Ectodermal cell (in vitro differentiated cells): ENCODE results near the gene PRKAR2B.
"Not testable (repeated sequence)": the region's sequence is repeated elsewhere in the genome, so short reads cannot be mapped to it uniquely, and the experiment has no call there.

Source experiments
- H3K27ac ChIP-seq: 2 replicates; pipeline ENCODE4 v1.7.0; 2013; ENCODE audit warnings: mild to moderate bottlenecking, low read depth, low read length; ENCODE audit not compliant: insufficient read depth, poor library complexity, severe bottlenecking
- H3K27me3 ChIP-seq: 2 replicates; pipeline ENCODE4 v1.7.0; 2013; ENCODE audit warnings: mild to moderate bottlenecking, low read length; ENCODE audit not compliant: insufficient read depth, control insufficient read depth, poor library complexity, severe bottlenecking
- H3K36me3 ChIP-seq: one replicate; pipeline ENCODE4 v1.7.0; 2013; ENCODE audit warnings: low read length; ENCODE audit not compliant: control insufficient read depth, insufficient read depth
- H3K4me1 ChIP-seq: one replicate; pipeline ENCODE4 v1.7.0; 2013; ENCODE audit warnings: low read length; ENCODE audit not compliant: control insufficient read depth, insufficient read depth
- H3K4me3 ChIP-seq: 2 replicates; pipeline ENCODE4 v1.7.0; 2013; ENCODE audit warnings: low read depth, low read length, control low read depth; ENCODE audit not compliant: insufficient read depth
- H3K9me3 ChIP-seq: 2 replicates; pipeline ENCODE4 v1.7.0; 2013; ENCODE audit warnings: mild to moderate bottlenecking, low read length, moderate library complexity; ENCODE audit not compliant: control insufficient read depth
- WGBS, 2 experiments: methylation state at CpG; one replicate each; pipeline ENCODE4 v1.1.7; 2013; ENCODE audit warnings: missing lambda C conversion rate in 2 of 2; 5-methylcytosine and 5-hydroxymethylcytosine counted together

Gene PRKAR2B

GRCh38 chr7:107077699-107078516, 33.4 kb downstream of the PRKAR2B start:
- Histone ChIP-seq H3K36me3 (no peaks in the 10 kb centered on the region), H3K9me3 (no peaks in the 10 kb centered on the region), H3K27ac (no peak overlapping the region), H3K4me1 (no peaks in the 10 kb centered on the region), H3K27me3 (no peaks in the 10 kb centered on the region), H3K4me3 (no peak overlapping the region)
- 93 to 94% methylated on average over 9 to 10 of the region's 10 CpGs for WGBS, 2 experiments

GRCh38 chr7:107078517-107078966, 34.0 kb downstream of the PRKAR2B start:
- 88 to 91% methylated on average over 2 of the region's 2 CpGs for WGBS, 2 experiments
- no peaks in the 10 kb centered on the region for H3K36me3 ChIP-seq
- H3K9me3 ChIP-seq, result no peaks in the 10 kb centered on the region
- H3K4me1 ChIP-seq, result no peaks in the 10 kb centered on the region
- peak overlapping the region; percentile 50 for H3K27ac ChIP-seq
- H3K4me3 ChIP-seq, result no peak overlapping the region
- H3K27me3 ChIP-seq, result no peaks in the 10 kb centered on the region

GRCh38 chr7:107079212-107079940, 34.9 kb downstream of the PRKAR2B start:
- Histone ChIP-seq H3K9me3 (no peaks in the 10 kb centered on the region), H3K36me3 (no peaks in the 10 kb centered on the region), H3K27ac (no peak overlapping the region), H3K4me1 (no peaks in the 10 kb centered on the region), H3K4me3 (no peak overlapping the region), H3K27me3 (no peaks in the 10 kb centered on the region)
- WGBS, 2 experiments, result 92 to 97% methylated on average over 11 of the region's 11 CpGs

GRCh38 chr7:107080099-107080505, 35.6 kb downstream of the PRKAR2B start:
- Histone ChIP-seq H3K4me3 (no peak overlapping the region), H3K4me1 (no peaks in the 10 kb centered on the region), H3K9me3 (no peaks in the 10 kb centered on the region), H3K27me3 (no peaks in the 10 kb centered on the region), H3K36me3 (no peaks in the 10 kb centered on the region), H3K27ac (no peak overlapping the region)
- 94 to 96% methylated on average over 4 of the region's 4 CpGs for WGBS, 2 experiments

GRCh38 chr7:107080533-107080932, 36.0 kb downstream of the PRKAR2B start:
- Histone ChIP-seq H3K9me3 (no peaks in the 10 kb centered on the region), H3K36me3 (no peaks in the 10 kb centered on the region), H3K4me3 (no peak overlapping the region), H3K27me3 (no peaks in the 10 kb centered on the region), H3K4me1 (no peaks in the 10 kb centered on the region), H3K27ac (no peak overlapping the region)
- 98 to 100% methylated on average over 2 of the region's 2 CpGs for WGBS, 2 experiments

- no peaks in the 10 kb centered on the region for H3K9me3 ChIP-seq
- H3K4me1 ChIP-seq, result no peaks in the 10 kb centered on the region
- H3K27ac ChIP-seq, result no peak overlapping the region
- no peaks in the 10 kb centered on the region for H3K36me3 ChIP-seq
- H3K4me3 ChIP-seq, result no peak overlapping the region
- no peaks in the 10 kb centered on the region for H3K27me3 ChIP-seq
Observed at GRCh38 chr7:107085180-107085579, 40.7 kb downstream of the PRKAR2B start.

- no peaks in the 10 kb centered on the region for H3K27me3 ChIP-seq
- no peaks in the 10 kb centered on the region for H3K9me3 ChIP-seq
- no peak overlapping the region for H3K27ac ChIP-seq
- no peaks in the 10 kb centered on the region for H3K36me3 ChIP-seq
- no peak overlapping the region for H3K4me3 ChIP-seq
- H3K4me1 ChIP-seq, result no peaks in the 10 kb centered on the region
Observed at GRCh38 chr7:107089627-107090026, 45.1 kb downstream of the PRKAR2B start.

GRCh38 chr7:107090457-107090856, 46.0 kb downstream of the PRKAR2B start:
- H3K9me3 ChIP-seq, result no peaks in the 10 kb centered on the region
- no peaks in the 10 kb centered on the region for H3K36me3 ChIP-seq
- no peak overlapping the region for H3K4me3 ChIP-seq
- no peak overlapping the region for H3K27ac ChIP-seq
- H3K27me3 ChIP-seq, result no peaks in the 10 kb centered on the region
- WGBS, 2 experiments, result 34 to 38% methylated on average over 1 of the region's 2 CpGs
- no peaks in the 10 kb centered on the region for H3K4me1 ChIP-seq

- WGBS, 2 experiments, result 68 to 70% methylated on average over 2 of the region's 2 CpGs
- Histone ChIP-seq H3K36me3 (no peaks in the 10 kb centered on the region), H3K27ac (no peak overlapping the region), H3K4me1 (no peaks in the 10 kb centered on the region), H3K9me3 (no peaks in the 10 kb centered on the region), H3K4me3 (no peak overlapping the region), H3K27me3 (no peaks in the 10 kb centered on the region)
Observed at GRCh38 chr7:107091306-107091705, 46.8 kb downstream of the PRKAR2B start.

- not testable (repeated sequence) for H3K27ac ChIP-seq, H3K4me3 ChIP-seq, H3K4me1 ChIP-seq, H3K36me3 ChIP-seq, H3K9me3 ChIP-seq, H3K27me3 ChIP-seq
- 92% methylated on average over 3 of the region's 5 CpGs; no CpG with 5 or more reads in 1 of the 2 experiments for WGBS, 2 experiments
Observed at GRCh38 chr7:107093671-107094070, 49.2 kb downstream of the PRKAR2B start.
